ENCODE data around the gene CEP170.
"Not testable (repeated sequence)": the region's sequence is repeated elsewhere in the genome, so short reads cannot be mapped to it uniquely, and the experiment has no call there.

CEP170 gene

GRCh38 chr1:243234978-243235647 lies 20.0 kb downstream of the CEP170 start:
- no peak for DNase-seq (ENCODE audit: low read depth, low spot score)

GRCh38 chr1:243233908-243234307 lies 21.2 kb downstream of the CEP170 start:
- no peak for DNase-seq (ENCODE audit: low read depth, low spot score)

GRCh38 chr1:243230914-243231313 lies 24.2 kb downstream of the CEP170 start:
- no peak for DNase-seq (ENCODE audit: low read depth, low spot score)

- DNase-seq (ENCODE audit: low read depth, low spot score), result no peak
Measured at GRCh38 chr1:243229526-243229925, 25.6 kb downstream of the CEP170 start.

GRCh38 chr1:243227622-243228021 lies 27.5 kb downstream of the CEP170 start:
- DNase-seq (ENCODE audit: low read depth, low spot score), result no peak

GRCh38 chr1:243218059-243218458 lies 37.0 kb downstream of the CEP170 start:
- no peak for DNase-seq (ENCODE audit: low read depth, low spot score)

GRCh38 chr1:243217349-243217748 lies 37.7 kb downstream of the CEP170 start:
- no peak for DNase-seq (ENCODE audit: low read depth, low spot score)

- DNase-seq (ENCODE audit: low read depth, low spot score), result no peak
Measured at GRCh38 chr1:243216741-243217140, 38.3 kb downstream of the CEP170 start.

GRCh38 chr1:243215276-243215875 lies 39.7 kb downstream of the CEP170 start:
- not testable (repeated sequence) for DNase-seq (ENCODE audit: low read depth, low spot score)

- no peak for DNase-seq (ENCODE audit: low read depth, low spot score)
Measured at GRCh38 chr1:243213045-243213787, 41.9 kb downstream of the CEP170 start.

- not testable (repeated sequence) for DNase-seq (ENCODE audit: low read depth, low spot score)
Measured at GRCh38 chr1:243211984-243212383, 43.1 kb downstream of the CEP170 start.

GRCh38 chr1:243205026-243205501 lies 50.0 kb downstream of the CEP170 start:
- DNase-seq (ENCODE audit: low read depth, low spot score), result not testable (repeated sequence)

GRCh38 chr1:243204336-243204735 lies 50.7 kb downstream of the CEP170 start:
- not testable (repeated sequence) for DNase-seq (ENCODE audit: low read depth, low spot score)

- DNase-seq (ENCODE audit: low read depth, low spot score), result not testable (repeated sequence)
Measured at GRCh38 chr1:243203196-243203595, 51.9 kb downstream of the CEP170 start.

- not testable (repeated sequence) for DNase-seq (ENCODE audit: low read depth, low spot score)
Measured at GRCh38 chr1:243201316-243201715, 53.8 kb downstream of the CEP170 start.

GRCh38 chr1:243197524-243197923 lies 57.6 kb downstream of the CEP170 start:
- DNase-seq (ENCODE audit: low read depth, low spot score), result not testable (repeated sequence)

GRCh38 chr1:243193330-243193729 lies 61.8 kb downstream of the CEP170 start:
- DNase-seq (ENCODE audit: low read depth, low spot score), result not testable (repeated sequence)

- not testable (repeated sequence) for DNase-seq (ENCODE audit: low read depth, low spot score)
Measured at GRCh38 chr1:243186201-243186995, 68.7 kb downstream of the CEP170 start.

GRCh38 chr1:243184787-243185186 lies 70.3 kb downstream of the CEP170 start:
- DNase-seq (ENCODE audit: low read depth, low spot score), result not testable (repeated sequence)

GRCh38 chr1:243183661-243184060 lies 71.4 kb downstream of the CEP170 start:
- not testable (repeated sequence) for DNase-seq (ENCODE audit: low read depth, low spot score)

- DNase-seq (ENCODE audit: low read depth, low spot score), result not testable (repeated sequence)
Measured at GRCh38 chr1:243183176-243183575, 71.9 kb downstream of the CEP170 start.

GRCh38 chr1:243179720-243180119 lies 75.4 kb downstream of the CEP170 start:
- DNase-seq (ENCODE audit: low read depth, low spot score), result no peak

Measured in smooth muscle cell of the brain vasculature (primary cell).